Anterior cingulate cortex (tissue), 58 donors: ENCODE results near the gene UPF1.
"Not testable (repeated sequence)": the region's sequence is repeated elsewhere in the genome, so short reads cannot be mapped to it uniquely, and the experiment has no call there.

ENCODE experiments used
- DNase-seq, 58 donors: peaks; one replicate each; lab custom pipeline; 2025; lab: John Stamatoyannopoulos, UW

The UPF1 gene

GRCh38 chr19:18894254-18895037 is 62.7 kb downstream of the UPF1 start:
- DNase-seq: peak; percentile 63 to 98 (median 92)

GRCh38 chr19:18895038-18895823 is 63.5 kb downstream of the UPF1 start:
- peak in 53 of 58 donors; percentile 40 to 98 (median 89) for DNase-seq

GRCh38 chr19:18895824-18896341 is 64.1 kb downstream of the UPF1 start, which contains the start of gene CERS1:
TSS of gene CERS1 (minus strand) at chr19:18896158. CDS start at chr19:18896072, 86 bp downstream.
- peak in 42 of 58 donors; percentile 13 to 75 (median 54) for DNase-seq

DNA sequence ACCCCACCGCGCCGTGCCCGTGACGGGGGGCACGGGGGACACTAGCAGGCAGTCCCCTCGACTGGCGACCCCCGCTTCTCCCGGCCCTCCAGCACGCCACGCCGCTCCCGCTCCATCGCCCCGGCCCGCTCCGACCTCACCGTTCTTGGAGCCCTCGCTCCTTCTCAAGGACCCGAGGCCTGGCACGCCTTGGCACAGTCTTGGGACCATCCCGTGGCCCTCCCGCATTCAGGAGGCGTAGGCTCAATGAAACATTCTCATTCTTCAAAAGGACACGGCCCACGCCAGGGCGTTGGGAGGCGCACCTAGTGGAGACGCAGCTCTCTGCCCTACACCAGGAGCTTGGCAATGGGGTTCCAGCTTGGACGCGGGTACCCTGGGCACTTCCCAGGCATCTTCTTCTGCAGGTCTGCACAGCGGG is 64.7 kb downstream of the UPF1 start:
- DNase-seq: peak in 48 of 58 donors; percentile 7 to 72 (median 46)

- no peak for DNase-seq
These were observed 65.6 kb downstream of the UPF1 start for GRCh38 chr19:18897094-18898029.

DNA sequence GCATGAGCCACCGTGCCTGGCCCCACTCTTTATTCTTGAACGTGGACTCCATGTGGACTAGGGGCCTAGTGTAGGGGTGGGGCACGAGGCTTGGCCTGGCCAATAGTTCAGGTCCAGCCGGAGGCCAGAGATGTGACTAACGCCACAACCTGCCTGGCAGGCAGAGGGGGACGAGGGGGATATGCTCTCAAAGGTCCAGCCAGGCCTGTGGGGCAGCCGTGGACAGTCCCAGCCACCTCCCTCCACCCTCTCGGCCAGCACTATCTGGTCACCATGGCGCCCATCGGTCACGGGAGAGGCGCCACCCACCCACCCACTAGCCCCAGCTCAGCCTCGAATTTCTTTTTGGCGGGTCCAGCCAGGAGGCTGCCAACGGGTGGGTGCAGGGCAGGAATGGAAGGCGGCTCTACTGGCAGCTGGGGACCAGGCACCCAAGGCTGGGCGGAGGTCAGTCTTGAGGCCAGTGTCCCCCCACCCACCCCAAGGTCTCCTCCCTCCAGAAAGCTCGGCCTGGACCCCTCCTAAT is 66.4 kb downstream of the UPF1 start:
- DNase-seq: peak in 8 of 58 donors; percentile 9 to 36 (median 28)

DNA sequence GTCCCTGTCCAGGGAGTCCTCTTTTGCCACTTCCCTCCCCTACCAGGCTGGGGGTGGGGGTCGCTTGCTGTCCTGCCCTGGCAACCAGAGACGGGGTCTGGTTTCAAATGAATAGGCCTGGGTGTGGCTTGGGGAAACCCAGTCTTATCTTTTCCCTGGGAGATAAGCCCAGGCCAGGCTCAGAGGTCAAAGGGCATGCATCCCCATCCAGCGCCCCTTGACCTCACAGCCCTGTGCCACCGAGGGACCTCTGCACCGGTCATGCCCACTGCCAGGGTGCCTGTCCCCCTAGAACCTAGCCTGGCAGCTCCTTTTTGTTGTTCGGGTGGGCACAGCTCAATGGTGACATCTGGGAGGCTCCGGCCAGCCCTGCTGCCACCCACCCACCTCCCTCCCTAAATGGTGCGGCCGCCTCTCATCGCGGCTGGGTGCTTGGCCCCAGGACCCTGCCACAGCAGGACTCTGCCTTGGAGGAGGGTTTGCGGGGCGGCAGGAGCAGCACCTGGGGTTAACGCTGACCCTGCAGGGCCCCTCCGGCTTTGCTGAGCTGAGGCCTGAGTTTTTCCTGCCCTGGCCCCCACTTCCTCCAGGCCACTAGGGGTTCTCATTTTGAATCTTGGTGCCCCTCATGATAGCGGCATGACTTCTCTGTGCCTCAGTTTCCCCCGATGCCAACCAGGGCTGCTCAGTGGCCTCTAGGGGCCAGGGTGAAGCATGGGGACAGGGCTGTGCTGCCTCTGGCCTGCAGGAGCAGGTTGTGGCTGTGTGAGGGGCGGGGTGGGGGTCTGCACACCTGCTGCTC is 67.0 kb downstream of the UPF1 start:
- DNase-seq: peak in 1 of 58 donors; percentile 34

- no peak for DNase-seq
These were observed 68.1 kb downstream of the UPF1 start for GRCh38 chr19:18899624-18900560.

DNA sequence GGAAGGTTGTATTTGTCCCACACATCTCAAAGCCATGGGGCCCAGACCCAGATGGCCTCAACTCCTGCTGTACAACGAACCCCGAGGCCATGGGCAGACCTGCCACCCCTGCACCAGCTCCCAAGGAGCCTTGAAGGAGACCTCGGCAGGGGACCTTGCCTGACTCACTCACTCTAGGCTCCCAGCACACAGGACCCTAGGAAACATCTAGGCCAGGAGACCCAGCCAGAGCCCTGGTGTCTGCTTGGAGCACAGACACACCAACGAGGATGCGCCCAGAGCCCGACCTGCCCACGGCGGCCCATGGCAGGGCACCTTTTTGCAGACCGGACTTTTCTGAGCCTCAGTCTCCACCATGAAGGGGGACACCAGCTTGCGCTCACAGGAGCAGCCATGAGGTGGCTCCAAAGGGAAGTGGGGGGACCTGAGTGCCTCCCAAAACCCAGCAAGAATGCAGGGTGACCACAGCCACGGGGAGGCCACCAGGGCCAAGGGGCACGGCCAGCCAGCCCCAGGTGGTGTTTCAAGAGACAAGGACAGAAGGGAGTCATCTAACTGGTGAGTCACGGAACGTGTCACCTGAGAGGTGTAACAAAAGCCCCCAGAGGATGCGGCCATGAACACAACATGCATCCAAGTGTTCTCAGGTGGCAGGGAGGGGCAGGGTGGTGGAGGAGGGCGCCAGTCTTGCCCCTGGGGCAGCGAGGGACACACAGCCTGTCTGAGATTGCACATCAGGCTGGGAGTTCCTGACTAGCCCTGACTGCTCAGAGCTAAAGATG is 69.1 kb downstream of the UPF1 start:
- no peak for DNase-seq

DNA sequence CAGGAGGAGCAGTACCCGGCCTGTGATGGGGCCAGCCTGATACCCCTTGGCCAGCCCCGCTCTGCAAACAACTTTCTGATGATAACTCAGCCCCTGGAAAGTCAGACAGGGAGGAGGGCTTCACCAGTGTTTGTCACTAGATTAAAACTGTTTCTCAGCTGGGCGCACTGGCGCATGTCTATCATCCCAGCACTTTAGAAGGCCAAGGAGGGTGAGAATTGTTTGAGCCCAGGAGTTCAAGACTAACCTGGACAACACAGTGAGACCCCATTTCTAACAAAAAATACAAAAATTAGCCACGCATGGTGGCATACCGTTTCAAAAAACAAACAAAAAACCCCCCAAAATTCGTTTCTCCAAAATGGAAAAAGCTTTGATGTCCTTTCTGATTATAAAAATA is 69.7 kb downstream of the UPF1 start:
- DNase-seq: no peak

- not testable (repeated sequence) for DNase-seq
These were observed 70.8 kb downstream of the UPF1 start for GRCh38 chr19:18902519-18902918.

DNA sequence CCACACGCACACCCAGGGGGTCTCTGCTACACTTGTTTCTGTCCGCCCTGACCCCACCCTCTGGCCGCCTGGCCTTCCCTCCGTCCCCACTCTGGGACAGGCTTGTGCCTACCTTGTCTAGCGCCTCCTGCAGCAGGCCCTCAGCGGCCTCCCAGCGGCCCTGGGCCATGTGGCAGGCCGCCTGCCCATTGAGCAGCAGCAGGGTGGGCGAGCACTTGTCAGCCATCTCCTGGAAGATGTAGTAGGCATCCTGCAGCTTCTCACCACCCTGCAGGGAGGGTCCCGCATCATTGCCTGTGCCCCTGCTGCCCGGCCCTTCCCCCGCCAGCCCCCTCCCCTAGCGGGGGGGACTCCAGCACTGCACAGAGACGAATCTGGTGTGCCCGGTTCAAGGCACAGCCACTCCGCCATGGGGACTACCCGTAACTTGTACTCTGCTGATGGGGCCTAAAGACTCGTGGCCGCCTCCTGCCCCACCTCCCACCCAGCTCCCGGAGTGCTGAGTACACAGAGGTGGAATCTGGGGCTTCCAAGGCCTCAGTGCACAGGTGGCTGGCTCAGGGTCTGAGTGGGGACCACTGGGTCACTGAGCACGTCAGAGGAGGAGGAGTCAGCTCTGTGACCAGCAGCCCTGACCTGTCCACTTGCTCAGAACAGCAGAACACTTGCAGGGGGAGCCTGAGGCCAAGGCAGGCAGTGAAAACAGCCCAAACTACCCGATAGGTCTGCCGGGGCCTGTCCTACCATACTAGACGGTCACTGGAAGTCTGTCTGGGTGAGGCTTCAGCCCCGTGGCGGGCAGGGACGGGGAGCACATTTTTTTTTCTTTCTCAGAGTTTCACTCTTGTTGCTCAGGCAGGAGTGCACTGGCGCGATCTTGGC is 71.6 kb downstream of the UPF1 start:
- no peak for DNase-seq

DNA sequence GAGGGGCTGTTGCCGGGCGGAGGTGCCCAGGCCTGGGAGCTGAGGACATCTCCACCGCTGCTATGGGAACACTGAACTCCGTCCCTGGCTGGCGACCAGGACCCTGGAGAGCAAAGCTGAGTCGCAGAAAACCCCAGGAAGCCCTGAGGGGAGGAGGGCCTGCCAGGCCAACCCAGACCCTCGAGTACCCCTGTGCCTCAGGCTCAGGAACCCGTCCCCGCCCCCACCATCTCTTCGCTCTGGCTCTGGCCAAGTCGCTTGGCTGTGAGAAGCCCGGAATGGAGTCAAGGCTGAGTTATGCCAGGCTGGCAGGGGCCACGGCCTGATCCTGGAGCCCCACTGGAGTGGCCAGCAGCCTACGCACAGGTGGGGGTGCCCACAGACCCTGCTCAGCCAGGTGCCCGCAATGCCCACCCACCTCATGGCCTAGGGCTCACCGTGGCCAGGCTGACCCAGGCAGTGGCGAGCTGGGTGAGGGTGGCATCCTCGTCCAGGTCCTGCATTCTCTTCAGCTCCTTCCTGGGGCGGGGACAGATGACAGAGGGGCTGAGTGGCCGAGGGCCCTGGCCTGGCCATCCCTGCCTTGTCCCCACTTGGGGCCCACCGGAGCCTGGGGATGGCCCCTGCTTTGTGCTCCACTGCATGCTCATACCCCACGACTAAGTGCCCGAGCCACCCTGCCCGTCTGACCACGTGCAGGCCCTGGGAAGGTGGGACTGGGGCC is 72.7 kb downstream of the UPF1 start:
- DNase-seq: peak in 52 of 58 donors; percentile 31 to 95 (median 72)

DNA sequence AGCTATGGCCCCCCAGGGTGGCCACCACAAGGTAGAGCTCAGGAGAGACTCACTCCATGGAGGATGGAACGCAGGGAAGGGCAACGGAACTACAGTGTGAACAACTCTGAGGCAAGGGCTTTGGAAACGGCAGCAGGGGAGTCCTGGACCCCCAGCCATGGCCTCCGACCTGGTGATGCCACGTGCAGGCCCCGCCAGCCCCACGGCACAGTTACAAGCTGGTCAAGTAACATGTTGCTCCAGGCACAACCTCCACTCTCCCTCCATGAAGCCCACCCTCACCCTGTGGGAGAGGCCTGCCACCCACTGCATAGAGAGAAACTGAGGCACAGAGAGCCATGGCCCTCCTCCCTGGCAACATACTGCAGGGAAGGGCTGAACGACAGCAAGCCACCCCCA is 73.3 kb downstream of the UPF1 start:
- no peak for DNase-seq

GRCh38 chr19:18905513-18906236 is 73.9 kb downstream of the UPF1 start:
- peak in 2 of 58 donors; percentile 31 to 64 for DNase-seq
